ENCODE results near the gene CERK. TPM values are rescaled to one million over a fixed set of nuclear protein-coding genes. Genes with fewer than 3 reads are reported as not detected.

Gene CERK
- total RNA-seq, 1 donor from 2014 or later = 102 TPM

GRCh38 chr22:46660604-46661201 lies 77.3 kb downstream of the CERK start:
- H3K27ac Mint-ChIP-seq (ENCODE audit: unreplicated experiment) = no peak overlapping the region
- H3K9me3 Mint-ChIP-seq = no peaks in the 10 kb centered on the region
- TF ChIP-seq CTCF (conservative IDR thresholded peaks at IDR 0.05) = no peak
- no peaks in the 10 kb centered on the region for H3K27me3 Mint-ChIP-seq (ENCODE audit: low read depth)
- H3K36me3 Mint-ChIP-seq (ENCODE audit: low read depth) = no peaks in the 10 kb centered on the region
- no peak overlapping the region for H3K4me3 Mint-ChIP-seq
- H3K4me1 Mint-ChIP-seq = no peaks in the 10 kb centered on the region
- DNase-seq (ENCODE audit: low read depth, low spot score) = no peak

GRCh38 chr22:46659791-46660186 lies 78.3 kb downstream of the CERK start:
- Mint-ChIP-seq H3K4me1 (no peaks in the 10 kb centered on the region), H3K4me3 (no peak overlapping the region)
- TF ChIP-seq CTCF (conservative IDR thresholded peaks at IDR 0.05) = no peak

GRCh38 chr22:46659059-46659790 lies 78.8 kb downstream of the CERK start:
- H3K4me3 Mint-ChIP-seq = no peak overlapping the region
- H3K4me1 Mint-ChIP-seq = no peaks in the 10 kb centered on the region
- H3K36me3 Mint-ChIP-seq (ENCODE audit: low read depth) = no peaks in the 10 kb centered on the region
- no peaks in the 10 kb centered on the region for H3K27me3 Mint-ChIP-seq (ENCODE audit: low read depth)
- H3K27ac Mint-ChIP-seq (ENCODE audit: unreplicated experiment) = no peak overlapping the region
- no peak for TF ChIP-seq CTCF (conservative IDR thresholded peaks at IDR 0.05)
- no peaks in the 10 kb centered on the region for H3K9me3 Mint-ChIP-seq
- DNase-seq (ENCODE audit: low read depth, low spot score) = no peak

More at GRCh38 chr22:46659791-46660186, 78.3 kb downstream of the CERK start:
- no peaks in the 10 kb centered on the region for H3K36me3 Mint-ChIP-seq (ENCODE audit: low read depth)
- no peaks in the 10 kb centered on the region for H3K27me3 Mint-ChIP-seq (ENCODE audit: low read depth)
- H3K9me3 Mint-ChIP-seq = no peaks in the 10 kb centered on the region
- no peak for DNase-seq (ENCODE audit: low read depth, low spot score)
- no peak overlapping the region for H3K27ac Mint-ChIP-seq (ENCODE audit: unreplicated experiment)

- TF ChIP-seq CTCF (conservative IDR thresholded peaks at IDR 0.05) = no peak
- no peak for DNase-seq (ENCODE audit: low read depth, low spot score)
- H3K27ac Mint-ChIP-seq (ENCODE audit: unreplicated experiment) = no peak overlapping the region
- no peak overlapping the region for H3K4me3 Mint-ChIP-seq
- no peaks in the 10 kb centered on the region for H3K36me3 Mint-ChIP-seq (ENCODE audit: low read depth)
- H3K27me3 Mint-ChIP-seq (ENCODE audit: low read depth) = no peaks in the 10 kb centered on the region
- H3K9me3 Mint-ChIP-seq = no peaks in the 10 kb centered on the region
- H3K4me1 Mint-ChIP-seq = no peaks in the 10 kb centered on the region
Observed at GRCh38 chr22:46657996-46658947, 79.8 kb downstream of the CERK start.

- Mint-ChIP-seq H3K27me3 (ENCODE audit: low read depth) (no peaks in the 10 kb centered on the region), H3K9me3 (no peaks in the 10 kb centered on the region), H3K27ac (ENCODE audit: unreplicated experiment) (no peak overlapping the region), H3K4me1 (peaks cover 5% of the 10 kb centered on the region), H3K36me3 (ENCODE audit: low read depth) (no peaks in the 10 kb centered on the region), H3K4me3 (no peak overlapping the region)
- no peak for TF ChIP-seq CTCF (conservative IDR thresholded peaks at IDR 0.05)
- DNase-seq (ENCODE audit: low read depth, low spot score) = no peak
Observed at GRCh38 chr22:46657655-46657953, 80.4 kb downstream of the CERK start.

Data from neural crest cell (in vitro differentiated cells).